GM12864 (cell line): ENCODE measurements around the gene HOXD8.

Source experiments
- DNase-seq: peaks from one replicate; pipeline ENCODE4 v3.0.0-alpha.2; 2011; ENCODE audit warnings: low read depth
- H3K4me3 ChIP-seq: 2 replicates; pipeline ENCODE4 v1.5.1; 2011; ENCODE audit warnings: mild to moderate bottlenecking, low read depth, low read length, control low read depth
- CTCF ChIP-seq: IDR thresholded peaks from 2 replicates; pipeline ENCODE4 v1.5.1; 2011; ENCODE audit warnings: low read depth, mild to moderate bottlenecking, moderate library complexity, low read length, control low read depth, inconsistent platforms; ENCODE audit errors: missing control alignments

Gene HOXD8

GRCh38 chr2:176150584-176151441 is 21.3 kb downstream of the HOXD8 start:
- DNase-seq = no peak
- TF ChIP-seq CTCF = no peak
- H3K4me3 ChIP-seq = no peak overlapping the region

- no peak for DNase-seq
- H3K4me3 ChIP-seq = no peak within 1 kb of the TSS
- TF ChIP-seq CTCF = no peak
These were observed 22.2 kb downstream of the HOXD8 start, which contains the start of gene HOXD4 for GRCh38 chr2:176151442-176152287. TSS of gene HOXD4 (plus strand) at chr2:176151550. CDS start at chr2:176151634, 84 bp downstream.

- no peak for DNase-seq
- no peak overlapping the region for H3K4me3 ChIP-seq
- no peak for TF ChIP-seq CTCF
These were observed 23.1 kb downstream of the HOXD8 start for GRCh38 chr2:176152350-176153181.

DNA sequence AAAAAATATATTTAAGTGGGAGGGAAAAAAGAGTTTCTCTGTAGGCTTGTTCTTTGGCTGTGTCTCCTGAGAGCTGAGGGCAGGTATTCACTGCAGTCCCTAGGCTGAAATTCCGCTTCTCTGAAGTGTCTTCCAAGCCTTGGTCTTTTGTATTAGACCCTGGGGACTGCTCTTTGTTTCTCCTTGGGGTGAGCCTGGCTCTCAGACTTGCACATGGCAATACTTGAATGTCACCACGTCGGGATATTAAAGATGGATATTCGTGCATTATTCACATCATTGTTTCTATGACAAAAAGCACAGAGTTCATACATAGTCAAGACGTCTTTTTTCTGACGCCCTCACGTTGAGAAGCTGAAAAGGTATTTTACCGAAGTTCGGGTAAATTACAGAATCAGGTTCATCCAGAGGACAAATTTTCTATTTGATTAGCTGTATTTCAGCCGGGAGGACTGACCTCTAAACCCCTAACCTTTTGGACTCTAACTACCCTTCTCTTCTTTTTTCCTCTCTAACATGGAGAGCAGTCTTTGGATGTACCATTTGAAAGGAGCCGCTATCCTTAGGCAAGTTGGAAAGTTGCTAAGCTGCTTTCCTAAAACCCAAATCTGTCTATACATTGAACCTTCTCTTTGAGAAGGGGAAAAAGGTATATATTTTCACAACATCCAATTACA is 25.2 kb downstream of the HOXD8 start:
- DNase-seq = no peak
- no peak for TF ChIP-seq CTCF
- no peak overlapping the region for H3K4me3 ChIP-seq

DNA sequence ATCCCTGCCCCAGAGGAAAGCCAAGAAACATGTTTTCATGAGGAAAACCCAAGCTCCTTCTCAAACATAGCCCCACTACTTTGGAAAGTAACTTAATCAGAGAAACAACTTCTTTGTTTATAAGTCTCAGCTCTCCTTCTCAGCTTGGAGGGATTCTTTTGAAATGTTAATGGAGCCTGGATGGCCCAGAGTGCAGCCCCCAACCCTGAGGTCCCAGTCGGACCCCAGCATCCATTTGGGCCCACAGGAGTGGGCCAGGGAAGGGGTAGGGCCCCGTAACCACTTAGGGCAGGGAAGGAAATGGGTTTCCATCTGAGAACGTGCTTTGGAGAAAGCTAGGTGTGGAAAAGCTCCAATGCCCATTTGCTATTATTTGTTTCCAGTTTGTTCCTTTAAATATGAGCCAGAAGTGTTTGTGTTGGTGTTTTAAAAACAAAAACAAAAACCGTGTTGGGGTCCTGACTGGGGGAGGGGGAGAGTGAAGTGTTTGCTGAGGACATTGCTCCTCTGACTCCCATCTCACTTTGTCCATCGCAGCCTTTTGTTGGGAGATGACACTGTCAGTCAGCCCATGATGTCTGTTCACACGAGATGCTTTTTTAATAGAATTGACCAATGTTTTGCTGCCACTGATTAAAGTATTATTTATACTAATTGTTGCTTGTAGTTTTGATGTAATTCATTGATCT is 26.0 kb downstream of the HOXD8 start:
- TF ChIP-seq CTCF = no peak
- H3K4me3 ChIP-seq = no peak overlapping the region
- no peak for DNase-seq

DNA sequence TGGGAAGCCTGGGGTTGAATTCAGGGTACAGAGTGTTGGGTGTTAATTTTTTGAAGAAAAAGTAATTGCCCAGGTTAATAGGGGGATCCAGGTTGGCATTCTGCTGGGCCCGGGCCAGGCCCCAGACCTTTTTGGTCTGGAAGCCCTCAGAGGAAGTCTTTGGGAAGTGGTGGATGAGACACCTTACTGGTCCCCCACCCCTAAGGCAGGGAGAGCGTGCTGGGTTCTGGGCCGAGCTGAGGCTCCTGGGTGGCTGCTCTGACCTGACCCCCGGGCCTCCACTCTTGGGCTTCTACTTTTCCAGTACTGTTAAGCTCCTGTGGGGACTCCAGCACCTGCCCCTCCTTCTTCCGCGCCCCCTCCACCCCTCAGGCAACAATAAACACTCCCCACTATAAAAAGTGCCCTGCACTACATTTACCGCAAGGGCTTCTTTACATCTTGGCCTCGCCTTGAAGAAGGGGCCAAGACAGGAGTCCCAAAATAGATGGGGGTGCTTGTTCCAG is 26.8 kb downstream of the HOXD8 start:
- no peak for TF ChIP-seq CTCF

More for the DNA sequence above, 26.8 kb downstream of the HOXD8 start:
- DNase-seq = no peak
- H3K4me3 ChIP-seq = no peak overlapping the region
